Activated CD4-positive, alpha-beta T cell treated with anti-CD3 and anti-CD28 coated beads, Interleukin-2, Interleukin-6, amounts not matched to agents 100 ng/mL and 50 ng/mL, durations not matched to agents 16 hours and 8 hours (primary cell): ENCODE measurements around the gene DUS1L.
A peak's percentile ranks its signal among the peaks of the same experiment; 100 is the strongest.

ENCODE experiments used
- DNase-seq: peaks from one replicate; pipeline ENCODE4 v3.0.0-alpha.2; 2020

DUS1L gene

DNA sequence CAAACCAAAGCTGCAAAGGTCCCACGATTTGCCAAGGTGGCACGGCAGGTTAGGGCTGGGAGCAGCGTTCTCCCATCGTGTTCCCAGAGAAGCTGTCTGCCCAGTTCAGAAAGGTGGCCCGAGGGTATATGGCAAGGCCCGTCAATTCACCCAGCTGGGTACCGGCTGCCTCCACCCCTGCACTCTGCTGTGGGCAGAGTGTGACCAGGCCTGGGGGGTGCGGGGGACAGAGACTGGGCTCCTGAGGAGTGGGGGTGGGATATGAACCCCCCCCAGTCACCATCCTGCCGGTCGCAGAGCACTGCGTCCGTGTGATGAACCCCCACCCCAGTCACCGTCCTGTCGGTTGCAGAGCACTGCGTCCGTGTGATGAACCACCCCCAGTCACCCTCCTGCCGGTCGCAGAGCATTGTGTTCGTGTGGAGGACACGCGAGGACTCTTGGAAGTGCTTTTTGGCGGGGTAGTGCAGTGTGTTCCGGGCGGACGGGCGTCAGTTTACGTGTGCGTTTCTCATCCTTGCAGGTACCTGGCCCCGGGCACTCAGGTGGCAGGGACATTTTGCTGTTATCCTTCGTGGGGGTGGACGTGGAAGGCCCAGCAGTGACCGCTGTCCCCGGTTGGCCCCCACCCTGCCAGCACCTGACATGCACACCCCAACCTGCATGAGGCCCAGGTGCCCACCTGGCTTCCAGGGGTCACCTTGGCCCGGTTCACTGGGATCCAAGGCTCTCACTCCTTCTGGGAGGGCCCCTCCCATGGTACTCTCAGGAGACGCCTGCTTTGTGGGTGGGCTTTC is 35.1 kb upstream of the DUS1L start:
- DNase-seq, result no peak

DNA sequence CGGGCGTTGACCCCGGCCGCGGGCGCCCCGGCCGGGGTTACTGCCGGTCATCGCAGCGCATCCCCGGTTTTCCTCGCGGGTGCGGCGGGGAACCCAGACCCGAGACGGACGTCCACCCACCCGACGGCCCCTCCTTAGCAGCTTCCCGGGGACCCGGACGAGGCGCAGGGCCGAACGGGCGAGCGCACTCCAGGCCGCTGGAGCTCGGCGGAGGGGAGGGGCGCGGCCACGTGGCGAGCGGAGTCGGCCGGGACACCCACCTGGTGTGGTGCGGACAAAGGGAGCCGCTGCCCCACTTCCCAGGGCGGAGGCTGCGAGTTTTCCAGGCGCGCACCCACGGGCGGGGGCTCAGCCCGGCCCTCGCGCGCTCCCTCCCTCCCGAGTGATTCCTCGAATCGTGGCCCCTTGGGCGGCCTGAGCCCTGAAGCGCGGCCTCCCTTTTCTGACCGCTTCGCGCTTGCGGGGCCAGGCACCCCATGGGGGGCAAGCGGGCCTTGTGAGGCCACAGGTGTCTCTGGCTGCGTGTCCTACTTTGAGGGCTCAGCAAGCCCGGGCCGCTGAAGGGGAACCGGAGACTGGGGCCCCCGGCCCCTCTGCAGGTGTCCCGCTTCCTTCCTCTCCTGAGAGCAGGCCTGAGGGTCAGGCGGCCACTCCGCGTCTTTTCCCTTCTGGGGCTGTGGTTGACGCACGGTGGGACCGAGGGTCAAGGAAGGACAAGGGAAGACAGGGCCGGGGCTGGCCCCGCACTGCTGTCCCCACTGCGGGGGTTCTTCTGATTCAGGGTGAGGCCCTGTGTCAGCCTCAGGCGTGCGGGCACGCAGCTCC is 33.5 kb upstream of the DUS1L start:
- no peak for DNase-seq

DNA sequence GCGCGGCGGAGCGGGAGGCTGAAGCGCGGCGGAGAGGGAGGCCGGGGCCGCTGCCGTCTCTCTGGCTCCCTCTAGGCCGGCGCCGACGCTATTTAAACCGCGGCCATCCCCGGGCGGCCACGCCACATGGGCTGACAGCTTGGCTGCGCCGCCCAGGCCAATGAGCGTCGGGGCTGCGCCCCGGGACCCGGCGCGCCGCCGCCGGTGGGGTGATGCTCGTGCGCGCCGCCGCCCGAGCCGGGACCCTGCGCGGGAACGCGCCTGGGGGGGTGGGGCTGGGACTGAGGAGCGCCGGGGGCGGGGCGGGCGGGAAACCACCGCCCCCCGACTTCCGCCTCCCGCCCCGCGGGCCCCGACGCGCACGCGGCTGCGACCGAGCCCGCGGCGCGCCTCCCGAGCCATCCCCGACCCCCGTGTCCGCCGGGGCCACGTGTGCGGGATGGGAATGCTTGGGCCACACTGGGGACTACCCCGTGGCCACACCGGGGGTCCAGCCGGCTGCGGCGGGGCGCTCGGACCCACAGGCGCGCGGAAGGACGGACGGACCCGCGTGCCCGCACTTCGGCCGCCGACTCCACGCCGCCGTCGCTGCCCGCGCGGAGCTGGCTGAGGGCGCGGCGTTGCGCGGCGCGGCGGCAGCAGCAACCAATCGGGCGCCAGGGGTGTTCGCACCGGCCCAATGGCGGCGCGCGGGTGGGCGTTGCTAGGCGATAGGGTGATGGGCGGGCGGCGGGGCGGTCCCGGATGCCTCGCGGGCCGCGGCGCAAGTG is 32.8 kb upstream of the DUS1L start, which contains the start of gene FASN:
Gene FASN (minus strand): TSS at position 68 of the 770 bp plus-strand sequence. CDS start 1,791 bp downstream, outside the sequence.
- DNase-seq, result peak; percentile 98

DNA sequence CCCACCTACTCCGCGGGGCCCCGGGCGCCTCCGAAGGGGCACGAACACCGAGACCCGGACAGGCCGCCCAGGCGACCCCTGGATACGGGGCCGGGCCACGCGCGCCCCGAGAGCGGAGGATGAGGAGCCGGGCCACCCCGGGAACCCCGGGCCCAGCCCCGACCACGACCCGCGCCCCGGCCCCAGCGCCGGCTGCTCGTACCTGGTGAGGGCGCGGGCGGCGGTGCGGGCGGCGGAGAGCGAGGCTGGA is 32.2 kb upstream of the DUS1L start:
- DNase-seq, result no peak

DNA sequence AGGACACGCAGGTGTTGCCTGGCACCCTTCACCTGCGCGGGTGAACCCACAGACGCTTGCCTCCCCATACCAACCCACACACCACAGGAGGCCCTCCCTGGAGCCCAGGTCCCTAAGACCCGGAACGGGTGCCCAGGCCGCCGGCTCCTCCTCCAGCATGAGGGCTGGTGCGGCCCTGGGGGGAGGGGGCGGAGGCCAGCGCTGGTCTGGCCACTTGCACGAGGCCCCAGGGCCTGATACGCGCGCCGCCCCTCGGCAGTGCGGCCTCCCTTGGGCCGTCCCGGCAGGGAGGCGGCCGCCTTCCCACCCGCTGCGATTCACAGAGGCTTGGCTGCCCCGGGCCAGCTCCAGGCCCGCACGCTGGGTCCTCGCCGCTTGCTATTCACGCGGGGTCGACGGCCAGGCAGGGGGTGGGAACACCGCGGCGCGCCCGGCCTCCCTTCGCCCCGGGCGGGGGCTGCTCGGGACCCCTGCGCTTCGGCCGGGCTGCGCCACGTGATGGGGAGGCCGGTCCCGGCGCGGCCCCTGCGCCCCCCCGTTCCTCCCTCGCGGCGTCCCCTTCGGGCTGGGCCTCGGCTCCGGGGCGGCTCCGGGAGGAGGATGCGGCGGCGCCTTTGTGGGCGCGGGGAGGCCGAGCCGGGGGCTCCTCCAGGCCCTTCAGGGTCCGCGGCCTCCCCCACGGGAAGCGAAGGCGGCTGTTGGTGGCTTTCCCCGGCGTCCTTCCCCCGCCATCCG is 31.7 kb upstream of the DUS1L start:
- DNase-seq, result peak; percentile 45

DNA sequence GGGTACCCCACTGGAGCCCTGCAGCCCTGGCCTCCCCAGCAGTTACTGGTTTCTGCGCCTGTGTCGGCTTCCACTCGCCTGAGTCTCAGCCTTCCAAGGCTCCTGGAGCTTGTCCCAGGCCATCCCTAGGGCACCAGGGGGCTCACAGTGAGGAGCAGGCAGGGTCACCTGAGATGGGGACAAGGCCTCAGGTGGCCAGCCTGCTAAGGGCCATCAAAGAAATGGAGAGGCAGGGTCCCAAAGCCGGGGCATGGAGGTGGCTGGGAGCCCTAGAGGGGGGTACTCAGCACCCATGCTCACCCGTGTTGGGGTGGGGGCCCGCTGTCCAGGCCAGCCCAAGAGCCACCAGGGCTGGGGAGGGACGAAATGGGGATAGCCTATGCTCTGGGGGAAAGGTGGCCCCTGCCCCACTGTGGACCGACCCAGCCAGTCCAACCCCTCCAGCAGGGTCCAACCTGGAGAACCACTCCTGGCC is 31.1 kb upstream of the DUS1L start:
- no peak for DNase-seq

DNA sequence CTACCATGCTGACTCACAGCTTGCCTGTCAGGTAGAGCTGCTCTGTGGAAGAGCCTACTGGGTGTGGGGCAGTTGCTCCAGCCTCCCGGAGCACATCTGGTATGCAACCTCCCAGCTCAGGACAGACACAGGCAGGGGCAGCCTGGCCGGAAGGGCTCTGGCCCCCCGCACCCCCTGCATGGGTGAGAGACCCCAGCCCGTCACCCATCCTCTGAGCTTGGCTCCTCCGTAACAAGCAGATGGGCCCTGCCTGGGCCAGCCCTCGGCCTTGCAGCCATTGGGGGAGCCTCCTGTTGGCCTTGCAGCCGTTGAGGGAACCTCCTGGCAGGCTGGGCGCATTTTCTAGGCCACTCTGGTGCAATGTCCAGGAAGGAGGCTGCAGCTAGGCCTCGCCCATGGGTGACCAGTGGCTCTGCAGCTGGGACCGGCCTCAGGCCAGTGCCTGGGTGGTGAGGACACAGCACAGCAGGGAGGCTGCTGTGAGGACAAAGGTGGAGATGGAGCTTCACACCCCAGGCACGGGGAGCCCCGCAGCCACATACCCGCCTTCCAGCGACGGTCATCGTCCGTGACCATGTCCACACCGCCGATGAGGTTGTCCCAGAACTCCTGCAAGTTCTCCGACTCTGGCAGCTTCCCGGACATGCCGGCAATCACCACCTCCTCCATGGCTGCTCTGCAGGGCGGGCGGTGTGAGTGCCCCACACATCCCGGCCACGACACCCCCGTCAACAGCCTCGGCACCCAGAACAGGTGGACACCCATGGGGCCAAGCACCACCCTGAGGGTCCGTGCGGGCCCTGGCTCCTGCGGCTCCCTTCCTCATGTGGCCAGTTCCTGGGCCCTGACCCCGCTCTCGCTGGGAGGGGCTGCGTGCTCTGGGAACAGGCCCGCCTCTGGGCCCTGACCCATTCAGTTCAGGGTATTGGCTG is 30.4 kb upstream of the DUS1L start:
- no peak for DNase-seq

DNA sequence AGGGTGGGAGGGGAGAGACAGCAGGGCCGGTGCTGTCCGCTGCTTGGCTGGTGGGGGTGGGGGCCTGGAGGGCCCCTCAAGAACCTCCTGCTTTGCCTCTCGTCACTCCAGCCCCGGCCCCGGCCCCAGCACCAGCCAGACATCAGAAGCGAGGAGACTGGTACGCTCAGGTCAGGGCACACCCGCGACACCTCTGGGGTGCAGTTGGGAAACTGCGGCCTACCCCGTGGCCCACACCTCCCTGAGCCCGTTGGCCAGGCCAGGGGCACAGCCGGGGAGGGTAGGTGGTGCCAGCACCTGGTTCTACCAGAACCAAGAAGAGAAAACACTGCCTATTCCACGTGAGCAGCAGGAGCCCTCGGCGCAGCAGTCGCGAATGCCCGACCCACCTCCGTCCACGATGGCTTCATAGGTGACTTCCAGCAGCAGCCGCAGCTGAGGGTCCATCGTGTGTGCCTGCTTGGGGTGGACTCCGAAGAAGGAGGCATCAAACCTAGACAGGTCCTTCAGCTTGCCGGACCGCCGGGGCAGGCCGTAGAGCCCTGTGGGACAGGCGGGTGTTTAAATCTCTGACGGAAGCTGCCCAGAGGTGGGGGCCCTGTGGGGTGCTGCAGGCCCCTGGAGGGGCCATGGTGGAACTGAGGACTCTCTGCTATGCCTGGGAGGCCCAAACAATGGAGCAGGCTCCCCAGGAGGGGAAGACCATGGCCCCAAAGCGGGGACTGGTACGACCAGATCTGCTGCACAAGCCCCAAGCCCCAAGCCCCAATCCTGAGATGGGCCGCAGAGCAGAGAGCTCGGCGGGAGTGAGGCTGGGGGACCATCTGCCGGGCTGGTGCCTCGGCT is 29.6 kb upstream of the DUS1L start:
- DNase-seq, result no peak

DNA sequence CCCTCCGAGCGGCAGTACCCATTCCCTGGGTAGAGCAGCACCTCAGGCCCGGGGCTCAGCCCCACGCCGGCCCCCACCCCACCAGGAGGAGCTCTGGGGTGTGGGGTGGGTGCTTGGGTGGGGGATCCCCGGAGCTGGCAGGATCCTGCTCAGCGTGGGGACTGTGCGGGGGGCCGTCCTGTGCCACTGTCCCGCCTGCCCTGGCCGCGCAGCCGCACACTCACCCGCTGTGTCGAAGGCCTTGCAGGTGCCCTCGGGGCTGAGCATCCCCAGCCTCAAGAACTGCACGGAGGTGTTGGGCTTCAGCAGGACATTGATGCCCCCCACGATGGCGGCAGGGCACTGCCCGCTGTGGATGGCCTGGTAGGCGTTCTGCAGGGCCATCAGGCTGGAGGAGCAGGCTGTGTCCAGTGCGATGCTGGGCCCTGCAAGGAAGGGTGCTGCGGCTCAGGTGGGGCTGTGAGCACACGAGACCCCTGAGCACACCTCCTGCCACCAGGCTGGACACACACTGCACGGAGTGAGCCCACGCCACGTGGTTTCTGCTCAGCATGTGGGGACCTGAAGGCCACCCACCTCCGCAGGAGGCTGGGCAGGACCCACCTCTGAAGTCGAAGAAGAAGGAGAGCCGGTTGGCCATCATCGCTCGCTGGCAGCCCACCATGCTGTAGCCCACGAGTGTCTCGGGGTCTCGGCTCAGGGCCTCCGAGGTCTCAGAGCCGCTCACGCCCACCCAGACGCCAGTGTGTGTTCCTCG is 27.6 kb upstream of the DUS1L start:
- no peak for DNase-seq

DNA sequence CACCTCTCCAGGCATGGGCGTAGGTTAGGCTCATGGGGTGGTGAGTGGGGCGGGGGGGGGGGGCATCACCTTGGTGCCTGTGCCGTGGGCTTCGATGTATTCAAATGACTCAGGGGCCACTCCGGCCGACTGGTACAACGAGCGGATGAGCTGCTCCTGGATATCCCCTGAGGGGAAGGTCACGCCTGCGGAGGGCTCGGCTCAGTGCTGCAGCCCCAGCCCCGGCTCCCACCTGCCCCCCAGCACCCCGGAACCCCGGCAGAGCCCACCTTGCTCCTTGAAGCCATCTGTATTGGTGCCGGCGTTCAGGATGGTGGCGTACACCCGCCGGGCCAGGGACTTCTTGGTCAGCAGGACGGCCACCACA is 27.0 kb upstream of the DUS1L start:
- DNase-seq, result no peak

DNA sequence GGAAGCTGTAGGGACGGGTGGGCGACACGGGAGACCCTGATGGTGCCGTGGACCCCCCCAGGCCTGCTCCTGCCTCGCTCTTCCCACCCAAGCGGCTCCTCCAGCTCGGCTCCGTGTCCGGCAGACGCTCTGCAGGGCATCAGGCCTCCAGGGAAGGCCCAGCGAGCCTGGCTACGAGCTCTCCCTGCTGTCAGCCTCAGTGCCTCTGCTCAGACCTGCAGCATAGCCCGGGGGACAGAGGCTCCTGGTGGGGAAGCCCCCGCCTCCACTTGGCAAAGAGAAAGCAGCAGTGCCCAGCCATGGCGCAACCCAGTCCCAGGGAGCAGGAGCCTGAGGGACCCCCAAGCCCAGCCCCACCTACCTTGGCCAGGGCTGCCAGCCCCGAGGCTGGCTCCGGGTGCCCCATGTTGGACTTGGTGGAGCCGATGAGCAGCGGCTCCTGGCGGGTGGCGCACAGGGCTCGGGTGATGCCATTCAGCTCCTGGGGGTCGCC is 26.5 kb upstream of the DUS1L start:
- DNase-seq, result no peak

DNA sequence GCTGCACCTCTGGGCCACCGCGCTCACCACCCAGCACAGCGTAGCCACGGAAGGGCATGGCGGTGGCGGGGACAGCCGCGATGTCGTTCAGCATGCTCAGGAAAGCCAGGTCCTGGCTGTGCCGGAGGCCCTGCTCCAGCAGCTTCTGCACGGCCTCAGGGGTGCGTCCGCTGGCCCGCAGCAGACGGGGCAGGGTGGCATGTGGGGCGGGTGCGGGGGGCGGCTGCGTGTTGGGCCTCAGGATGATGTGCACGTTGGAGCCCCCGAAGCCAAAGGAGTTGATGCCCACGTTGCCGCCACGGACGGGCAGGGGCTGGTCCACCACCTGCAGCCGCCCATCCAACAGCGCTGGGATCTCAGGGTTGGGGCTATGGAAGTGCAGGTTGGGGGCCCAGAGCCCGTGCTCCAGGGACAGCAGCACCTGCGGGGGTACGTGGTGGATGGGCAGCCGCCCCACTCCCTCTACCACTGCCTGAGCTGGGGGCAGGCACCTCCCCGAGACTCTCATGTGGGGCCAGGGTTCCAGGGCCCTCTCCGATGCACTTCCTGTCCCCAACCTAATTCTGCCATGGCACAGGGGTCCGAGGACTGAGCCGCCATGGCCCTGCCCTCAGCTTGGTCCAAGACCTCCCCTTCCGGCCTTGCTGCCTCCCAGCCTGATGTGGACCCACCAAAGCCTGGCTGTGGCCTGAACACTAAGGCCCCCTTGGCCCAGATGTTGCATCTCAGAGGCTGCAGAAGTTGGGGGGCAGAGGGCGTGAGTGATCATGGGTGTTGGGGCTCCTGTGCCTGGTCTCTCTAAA is 25.9 kb upstream of the DUS1L start:
- DNase-seq, result no peak

DNA sequence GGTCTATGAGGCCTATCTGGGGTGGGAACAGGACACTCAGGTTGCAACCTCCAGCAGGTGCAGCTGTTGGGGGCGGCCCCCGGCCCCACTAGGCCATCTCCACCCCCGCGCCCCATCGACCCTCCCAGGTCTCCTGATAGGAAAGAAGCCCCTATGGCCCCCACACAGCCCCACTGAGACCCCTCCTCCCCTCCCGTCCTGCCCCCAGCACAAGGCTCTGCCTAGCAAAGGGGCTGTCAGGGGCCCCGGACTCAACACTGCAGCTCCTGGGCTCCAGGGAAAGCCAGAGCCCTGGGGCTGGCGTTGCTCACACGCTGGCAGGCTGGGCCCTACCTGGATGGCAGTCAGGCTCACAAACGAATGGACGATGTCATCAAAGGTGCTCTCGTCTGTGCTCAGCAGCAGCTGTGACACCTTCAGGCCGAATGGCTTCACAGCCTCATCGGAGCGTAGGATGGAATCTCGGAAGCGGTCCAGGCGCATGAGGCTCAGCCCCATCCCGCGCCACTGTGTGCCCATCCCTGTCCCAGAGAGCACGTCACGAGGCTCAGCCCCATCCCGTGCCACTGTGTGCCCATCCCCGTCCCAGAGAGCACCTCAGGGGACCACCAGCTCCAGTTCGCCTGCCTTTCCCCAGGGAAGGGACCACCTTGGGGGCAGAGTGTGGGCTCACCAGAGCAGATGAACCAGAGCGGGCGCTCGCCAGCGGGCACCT is 25.1 kb upstream of the DUS1L start:
- DNase-seq, result no peak

DNA sequence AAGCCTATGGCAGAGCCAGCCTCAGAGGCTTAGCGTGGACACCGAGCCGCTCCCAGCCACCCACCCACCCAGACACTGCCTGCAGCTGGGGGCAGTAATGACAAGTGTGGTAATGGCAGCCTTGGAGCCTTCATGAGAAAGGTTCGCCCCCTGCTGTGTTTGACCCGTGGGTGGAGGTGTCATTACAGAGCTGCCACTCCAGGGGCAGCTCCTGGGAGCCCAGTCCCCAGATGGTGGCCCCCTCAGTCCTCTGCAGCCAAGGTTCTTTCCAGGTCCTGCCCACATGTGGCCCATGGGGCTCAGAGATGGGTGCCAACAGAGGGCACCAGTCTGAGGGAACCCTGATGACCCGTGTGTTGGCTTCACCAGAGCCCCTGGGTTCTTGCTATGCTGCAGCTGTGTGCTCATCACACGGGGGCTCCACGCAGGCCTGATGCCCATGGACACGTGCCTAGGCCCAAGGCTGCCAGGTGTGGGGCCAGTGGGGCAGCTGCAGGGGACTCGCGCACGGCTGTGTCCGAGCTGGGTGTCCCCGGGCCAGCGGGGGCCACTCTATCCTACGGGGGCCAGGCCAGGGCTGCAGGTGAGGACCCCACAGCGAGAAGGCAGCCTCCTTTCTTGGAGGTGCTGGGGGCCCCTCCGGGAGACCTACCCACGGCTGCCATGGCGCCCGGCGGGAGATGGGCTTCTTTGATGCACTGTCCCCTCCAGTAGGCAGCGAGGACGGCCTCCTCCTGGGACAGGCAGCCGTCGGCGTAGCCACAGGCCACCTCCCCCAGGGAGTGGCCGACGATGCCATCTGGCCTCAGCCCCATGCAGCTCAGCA is 24.3 kb upstream of the DUS1L start:
- no peak for DNase-seq

DNA sequence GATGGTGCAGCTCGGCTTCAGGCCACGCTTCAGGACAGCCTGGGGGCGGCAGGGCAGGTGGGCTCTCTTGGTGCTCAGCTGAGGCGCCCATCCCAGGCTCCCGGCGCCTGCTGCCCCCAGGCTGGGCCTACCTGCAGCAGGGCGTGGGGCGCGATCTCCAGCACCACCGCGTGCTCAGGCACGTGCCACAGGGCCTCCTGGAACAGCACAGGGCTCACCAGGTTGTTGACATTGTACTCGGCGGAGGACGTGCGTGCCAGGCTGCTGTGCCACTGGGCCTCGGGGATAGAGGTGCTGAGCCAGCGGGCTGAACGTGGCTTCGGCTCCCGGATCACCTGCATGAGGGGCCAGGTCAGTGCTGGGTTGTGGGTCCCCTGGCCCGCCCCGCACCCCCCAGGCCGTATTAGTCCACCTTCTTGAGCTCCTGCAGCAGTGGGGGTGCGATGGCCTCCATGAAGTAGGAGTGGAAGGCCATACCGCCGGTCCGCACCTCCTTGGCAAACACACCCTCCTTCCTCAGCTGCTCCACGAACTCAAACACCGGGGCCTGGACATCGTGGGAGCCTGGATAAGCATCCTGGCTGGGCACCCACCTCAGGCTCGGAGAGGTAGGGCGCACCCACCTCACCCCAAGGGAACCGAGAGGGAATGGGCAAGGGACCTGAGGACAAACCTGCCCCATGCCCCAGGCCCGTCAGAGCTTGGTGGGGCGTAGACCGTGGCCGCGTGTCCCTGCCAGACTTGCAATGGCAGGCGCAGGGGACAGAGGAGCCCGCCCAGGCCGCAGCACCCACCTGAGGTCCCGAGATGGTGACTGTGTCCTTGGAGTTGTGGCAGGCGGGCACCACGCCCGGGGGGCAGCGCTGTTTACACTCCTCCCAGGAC is 23.5 kb upstream of the DUS1L start:
- no peak for DNase-seq
